Measurements from ENCODE around the gene IER3IP1. TPM values are rescaled to one million over a fixed set of nuclear protein-coding genes. Genes with fewer than 3 reads are reported as not detected.

Gene IER3IP1
- total RNA-seq, 4 donors from 2014 or later: 11.3 to 18.6 (median 12.7) TPM

- DNase-seq (ENCODE audit: low spot score) (no peak), ATAC-seq (ENCODE audit: low FRiP score) (no peak)
Observed at GRCh38 chr18:47143153-47143552, 33.0 kb downstream of the IER3IP1 start.

GRCh38 chr18:47141289-47141688 is 34.9 kb downstream of the IER3IP1 start:
- ATAC-seq (ENCODE audit: low FRiP score) (no peak), DNase-seq (ENCODE audit: low spot score) (no peak)
- no peak for TF ChIP-seq CTCF (IDR thresholded peaks at IDR 0.05)

More at GRCh38 chr18:47143153-47143552, 33.0 kb downstream of the IER3IP1 start:
- no peak for TF ChIP-seq CTCF (IDR thresholded peaks at IDR 0.05)

- DNase-seq (ENCODE audit: low spot score) (no peak), ATAC-seq (ENCODE audit: low FRiP score) (no peak)
- no peak for TF ChIP-seq CTCF (IDR thresholded peaks at IDR 0.05)
Observed at GRCh38 chr18:47121146-47121545, 55.0 kb downstream of the IER3IP1 start.

GRCh38 chr18:47120428-47120827 is 55.7 kb downstream of the IER3IP1 start:
- no peak for TF ChIP-seq CTCF (IDR thresholded peaks at IDR 0.05)
- DNase-seq (ENCODE audit: low spot score) (no peak), ATAC-seq (ENCODE audit: low FRiP score) (no peak)

GRCh38 chr18:47118981-47119380 is 57.2 kb downstream of the IER3IP1 start:
- ATAC-seq (ENCODE audit: low FRiP score) (no peak), DNase-seq (ENCODE audit: low spot score) (no peak)
- no peak for TF ChIP-seq CTCF (IDR thresholded peaks at IDR 0.05)

GRCh38 chr18:47115205-47115604 is 61.0 kb downstream of the IER3IP1 start:
- DNase-seq (ENCODE audit: low spot score) (no peak), ATAC-seq (ENCODE audit: low FRiP score) (no peak)
- TF ChIP-seq CTCF (IDR thresholded peaks at IDR 0.05): no peak

GRCh38 chr18:47113796-47114540 is 62.2 kb downstream of the IER3IP1 start:
- no peak for ATAC-seq (ENCODE audit: low FRiP score)
- no peak for DNase-seq (ENCODE audit: low spot score)
- no peak for TF ChIP-seq CTCF (IDR thresholded peaks at IDR 0.05)
